ENCODE measurements around the gene ARL4A. TPM values are rescaled to one million over a fixed set of nuclear protein-coding genes. Genes with fewer than 3 reads are reported as not detected.

The ARL4A gene
- total and polyA plus RNA-seq, 2 of the 13 experiments (the other 11 are each of a cell fraction or from before 2014, with no cell fraction given): 10.8 to 25.6 TPM

GRCh38 chr7:12686234-12686890 lies 1.1 kb upstream of the ARL4A start (continued):
- TF ChIP-seq ZNF337 (CRISPR knock-in tag; IDR thresholded peaks at IDR 0.05; ENCODE audit: borderline replicate concordance, low read depth) (no peak), ZNF776 (CRISPR knock-in tag; IDR thresholded peaks at IDR 0.05) (no peak), MYPOP (CRISPR knock-in tag; IDR thresholded peaks at IDR 0.05) (no peak), SMAD9 (CRISPR knock-in tag; IDR thresholded peaks at IDR 0.05) (no peak), ZNF660 (CRISPR knock-in tag; IDR thresholded peaks at IDR 0.05; ENCODE audit: borderline replicate concordance, low read depth) (no peak), PHF20 (CRISPR knock-in tag; IDR thresholded peaks at IDR 0.05) (0 out of 2 replicates have a peak, but pooled peaks have one; percentile 25), ZNF609 (CRISPR knock-in tag; IDR thresholded peaks at IDR 0.05; ENCODE audit: borderline replicate concordance) (no peak), ELF1 (CRISPR knock-in tag; IDR thresholded peaks at IDR 0.05) (peak; percentile 82), XRCC5 (optimal IDR thresholded peaks at IDR 0.05; ENCODE audit: low read length) (peak; percentile 88), ZNF878 (CRISPR knock-in tag; IDR thresholded peaks at IDR 0.05) (no peak), ATF4 (CRISPR knock-in tag; IDR thresholded peaks at IDR 0.05) (no peak), NFRKB (IDR thresholded peaks at IDR 0.05) (no peak), MTA3 (CRISPR knock-in tag; IDR thresholded peaks at IDR 0.05) (no peak), ZNF263 (CRISPR knock-in tag; IDR thresholded peaks at IDR 0.05) (peak; percentile 46; the same call in 1 of the 2 replicates), TCF7L2 (IDR thresholded peaks at IDR 0.05; ENCODE audit: low read depth, low read length) (no peak), ZNF18 (CRISPR knock-in tag; IDR thresholded peaks at IDR 0.05; ENCODE audit: insufficient replicate concordance) (no peak), SAP130 (CRISPR knock-in tag; IDR thresholded peaks at IDR 0.05; ENCODE audit: low read depth) (peak; percentile 75), ZNF800 (CRISPR knock-in tag; IDR thresholded peaks at IDR 0.05) (0 out of 2 replicates have a peak, but pooled peaks have one; percentile 17), ZNF619 (CRISPR knock-in tag; IDR thresholded peaks at IDR 0.05) (peak; percentile 59; the same call in 1 of the 2 replicates)

Data from HepG2 (cell line).